ENCODE data around the gene MAPRE3.

DNA sequence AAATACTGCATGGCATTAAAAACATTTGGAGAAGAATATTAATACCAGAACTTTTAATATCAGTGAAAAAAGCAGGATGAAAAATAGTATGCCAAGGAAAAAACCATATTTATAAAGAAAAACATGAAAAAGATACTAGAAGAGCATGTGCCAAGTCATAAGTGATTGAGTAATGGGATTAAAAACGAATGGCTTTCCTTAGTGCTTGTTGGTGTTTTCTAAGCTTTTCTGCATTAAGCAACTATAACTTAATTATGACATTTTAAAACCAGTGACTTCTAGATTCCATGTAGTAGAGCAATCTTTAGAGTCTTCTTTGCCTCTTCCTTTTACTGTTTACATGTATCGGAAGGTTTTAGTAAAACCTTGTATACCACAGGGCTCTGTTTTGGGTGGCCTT is 6.6 kb downstream of the MAPRE3 start:
- TF ChIP-seq GLIS3 (CRISPR knock-in tag; IDR thresholded peaks at IDR 0.05) = no peak
- TF ChIP-seq, protein P1, sequence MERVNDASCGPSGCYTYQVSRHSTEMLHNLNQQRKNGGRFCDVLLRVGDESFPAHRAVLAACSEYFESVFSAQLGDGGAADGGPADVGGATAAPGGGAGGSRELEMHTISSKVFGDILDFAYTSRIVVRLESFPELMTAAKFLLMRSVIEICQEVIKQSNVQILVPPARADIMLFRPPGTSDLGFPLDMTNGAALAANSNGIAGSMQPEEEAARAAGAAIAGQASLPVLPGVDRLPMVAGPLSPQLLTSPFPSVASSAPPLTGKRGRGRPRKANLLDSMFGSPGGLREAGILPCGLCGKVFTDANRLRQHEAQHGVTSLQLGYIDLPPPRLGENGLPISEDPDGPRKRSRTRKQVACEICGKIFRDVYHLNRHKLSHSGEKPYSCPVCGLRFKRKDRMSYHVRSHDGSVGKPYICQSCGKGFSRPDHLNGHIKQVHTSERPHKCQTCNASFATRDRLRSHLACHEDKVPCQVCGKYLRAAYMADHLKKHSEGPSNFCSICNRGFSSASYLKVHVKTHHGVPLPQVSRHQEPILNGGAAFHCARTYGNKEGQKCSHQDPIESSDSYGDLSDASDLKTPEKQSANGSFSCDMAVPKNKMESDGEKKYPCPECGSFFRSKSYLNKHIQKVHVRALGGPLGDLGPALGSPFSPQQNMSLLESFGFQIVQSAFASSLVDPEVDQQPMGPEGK (CRISPR knock-in tag; IDR thresholded peaks at IDR 0.05; ENCODE audit: borderline replicate concordance) = no peak
- TF ChIP-seq ZFP3 (CRISPR knock-in tag; IDR thresholded peaks at IDR 0.05) = no peak
- TF ChIP-seq ARNTL (CRISPR knock-in tag; IDR thresholded peaks at IDR 0.05; ENCODE audit: borderline replicate concordance, low read depth) = no peak
- no peak for TF ChIP-seq TCF4 (CRISPR knock-in tag; IDR thresholded peaks at IDR 0.05; ENCODE audit: borderline replicate concordance)
- no peak for TF ChIP-seq TOX (CRISPR knock-in tag; IDR thresholded peaks at IDR 0.05; ENCODE audit: borderline replicate concordance)
- TF ChIP-seq ISL1 (CRISPR knock-in tag; IDR thresholded peaks at IDR 0.05) = peak; percentile 52
- no peak for TF ChIP-seq ZNF70 (CRISPR knock-in tag; IDR thresholded peaks at IDR 0.05)
- TF ChIP-seq ZNF8 (CRISPR knock-in tag; IDR thresholded peaks at IDR 0.05) = no peak

All from SK-N-SH treated with all-trans-retinoic acid at 6 μM for 48 hours (cell line).